K562 (cell line): Measurements from ENCODE around the gene CSTB. TPM values are rescaled to one million over a fixed set of nuclear protein-coding genes. Genes with fewer than 3 reads are reported as not detected.

Experiments
- ATF7 ChIP-seq: fragments of 450-650 bp; IDR thresholded peaks from 2 replicates; pipeline ENCODE4 v1.7.1; 2014; ENCODE audit warnings: mild to moderate bottlenecking, moderate library complexity
- CBFA2T2 ChIP-seq: fragments of 450-650 bp; conservative IDR thresholded peaks from 2 replicates; pipeline ENCODE4 v1.6.1; 2017; ENCODE audit warnings: mild to moderate bottlenecking
- EGR1 ChIP-seq: fragments of 450-650 bp; conservative IDR thresholded peaks from 2 replicates; pipeline ENCODE4 v1.6.1; 2017; ENCODE audit warnings: mild to moderate bottlenecking
- EZH2 ChIP-seq: IDR thresholded peaks from 2 replicates; pipeline ENCODE4 v1.6.1; 2012; ENCODE audit warnings: low read depth, mild to moderate bottlenecking, inconsistent platforms, low read length, borderline replicate concordance
- GABPB1 ChIP-seq: sonication (generic); formaldehyde crosslinking; IDR thresholded peaks from 2 replicates; pipeline ENCODE4 v1.8.0; 2022; ENCODE audit warnings: mild to moderate bottlenecking, missing genetic modification reagents
- HNRNPUL1 ChIP-seq: fragments of 200-400 bp; formaldehyde crosslinking; IDR thresholded peaks from 2 replicates; pipeline ENCODE4 v1.6.1; 2017; ENCODE audit warnings: low read length
- KDM2B ChIP-seq: fragments of 250-450 bp; sonication (Bioruptor Pico); IDR thresholded peaks from 2 replicates; pipeline ENCODE4 v1.8.0; 2021; ENCODE audit warnings: mild to moderate bottlenecking, moderate library complexity
- KLF1 ChIP-seq: fragments of 450-650 bp; IDR thresholded peaks from 2 replicates; pipeline ENCODE4 v1.6.1; 2016; ENCODE audit warnings: missing genetic modification characterization, missing compliant biosample characterization
- KLF10 ChIP-seq: fragments of 250-450 bp; sonication (Bioruptor Pico); IDR thresholded peaks from 2 replicates; pipeline ENCODE4 v1.6.1; 2021; ENCODE audit warnings: matching md5 sums
- MBD2 ChIP-seq: sonication (generic); IDR thresholded peaks from 2 replicates; pipeline ENCODE4 v1.6.1; 2016; ENCODE audit warnings: low read depth, borderline replicate concordance
- MEIS2 ChIP-seq: fragments of 450-650 bp; IDR thresholded peaks from 2 replicates; pipeline ENCODE4 v1.6.1; 2014; ENCODE audit warnings: mild to moderate bottlenecking; ENCODE audit not compliant: partially characterized antibody
- NR4A1 ChIP-seq, 2 experiments: fragments of 250-450 bp in 1 of 2; fragments of 450-650 bp in 1 of 2; sonication (Bioruptor Pico) in 1 of 2; IDR thresholded peaks; 2 replicates each; pipeline versions ENCODE4 v1.4.0 to v1.6.1; 2016 to 2020; ENCODE audit warnings: mild to moderate bottlenecking in 2 of 2, missing compliant biosample characterization in 1 of 2, missing genetic modification characterization in 1 of 2, moderate library complexity in 1 of 2
- RBM34 ChIP-seq: fragments of 200-400 bp; formaldehyde crosslinking; IDR thresholded peaks from 2 replicates; pipeline ENCODE4 v1.6.1; 2018; ENCODE audit warnings: low read length, borderline replicate concordance; ENCODE audit not compliant: insufficient read depth
- SAP30 ChIP-seq: fragments of 200-600 bp; sonication (generic); IDR thresholded peaks from 2 replicates; pipeline ENCODE4 v1.6.1; 2012; ENCODE audit warnings: borderline replicate concordance, low read depth, mild to moderate bottlenecking, moderate library complexity, low read length, control low read depth, inconsistent platforms; ENCODE audit not compliant: insufficient read depth, poor library complexity, severe bottlenecking
- SPI1 ChIP-seq: IDR thresholded peaks from 2 replicates; pipeline ENCODE4 v1.6.1; 2011; ENCODE audit warnings: low read depth, low read length, control low read depth, borderline replicate concordance
- XRCC5 ChIP-seq: fragments of 200-400 bp; formaldehyde crosslinking; IDR thresholded peaks from 2 replicates; pipeline ENCODE4 v1.6.1; 2017; ENCODE audit warnings: low read depth, mild to moderate bottlenecking, low read length
- ZFX ChIP-seq: sonication (generic); formaldehyde crosslinking; IDR thresholded peaks from 2 replicates; pipeline ENCODE4 v1.8.0; 2022; ENCODE audit warnings: mild to moderate bottlenecking, missing genetic modification reagents, moderate library complexity
- ZKSCAN8 ChIP-seq: fragments of 200-800 bp; sonication (Bioruptor generic); IDR thresholded peaks from 2 replicates; pipeline ENCODE4 v1.6.1; 2016; ENCODE audit warnings: missing genetic modification characterization, missing compliant biosample characterization
- ZNF197 ChIP-seq: fragments of 200-800 bp; sonication (Bioruptor generic); IDR thresholded peaks from 2 replicates; pipeline ENCODE4 v1.6.1; 2016; ENCODE audit warnings: low read depth, missing genetic modification characterization, missing compliant biosample characterization
- ZNF589 ChIP-seq: fragments of 200-800 bp; sonication (Bioruptor generic); IDR thresholded peaks from 2 replicates; pipeline ENCODE4 v1.6.1; 2016; ENCODE audit warnings: low read depth, missing genetic modification characterization, missing compliant biosample characterization
- polyA plus RNA-seq, 8 experiments: library from polyadenylated mRNA; depleted of rRNA in 4 of 8; stranded (reverse) in 5 of 8; unstranded in 3 of 8; fragments of >200 nt; fragmentation: Nextera tagmentation in 2 of 8; fragmentation: Illumina TruSeq in 1 of 8; extraction: Ambion mirVana in 2 of 8; extraction: Trizol in 1 of 8; gene quantifications; 2 replicates each; pipeline versions ENCODE4 v1.2.1 to v1.2.3, GENCODE V29; 2011 to 2014; ENCODE audit warnings: inconsistent platforms in 1 of 8, missing spikeins in 1 of 8
- total RNA-seq, 7 experiments: library from RNA; depleted of rRNA in 6 of 7; stranded (reverse); fragments of >200 nt in 6 of 7; fragmentation: Illumina TruSeq in 2 of 7; extraction: Trizol in 2 of 7; gene quantifications; 2 replicates each; pipeline versions ENCODE4 v1.2.1 to v1.2.3, GENCODE V29; 2011 to 2021; ENCODE audit warnings: low replicate concordance in 1 of 7
- TF ChIP-seq, protein P1 (sequence below): sonication (generic); formaldehyde crosslinking; IDR thresholded peaks from 2 replicates; pipeline ENCODE4 v1.8.1; 2022; ENCODE audit warnings: missing genetic modification reagents
- TF ChIP-seq, protein P2 (sequence below): fragments of 250-450 bp; sonication (Bioruptor Pico); IDR thresholded peaks from 2 replicates; pipeline ENCODE4 v1.5.1; 2021; ENCODE audit warnings: mild to moderate bottlenecking
- TF ChIP-seq, protein P3 (sequence below): sonication (generic); formaldehyde crosslinking; IDR thresholded peaks from 2 replicates; pipeline ENCODE4 v1.4.0; 2020; ENCODE audit warnings: mild to moderate bottlenecking, missing genetic modification reagents

CSTB gene
- total and polyA plus RNA-seq, 9 of the 15 experiments (the other 6 are each of a cell fraction or from before 2014, with no cell fraction given) = 12.4 to 65.0 (median 31.7) TPM

GRCh38 chr21:43728467-43729390 lies 47.4 kb downstream of the CSTB start (continued):
- TF ChIP-seq, protein P1, sequence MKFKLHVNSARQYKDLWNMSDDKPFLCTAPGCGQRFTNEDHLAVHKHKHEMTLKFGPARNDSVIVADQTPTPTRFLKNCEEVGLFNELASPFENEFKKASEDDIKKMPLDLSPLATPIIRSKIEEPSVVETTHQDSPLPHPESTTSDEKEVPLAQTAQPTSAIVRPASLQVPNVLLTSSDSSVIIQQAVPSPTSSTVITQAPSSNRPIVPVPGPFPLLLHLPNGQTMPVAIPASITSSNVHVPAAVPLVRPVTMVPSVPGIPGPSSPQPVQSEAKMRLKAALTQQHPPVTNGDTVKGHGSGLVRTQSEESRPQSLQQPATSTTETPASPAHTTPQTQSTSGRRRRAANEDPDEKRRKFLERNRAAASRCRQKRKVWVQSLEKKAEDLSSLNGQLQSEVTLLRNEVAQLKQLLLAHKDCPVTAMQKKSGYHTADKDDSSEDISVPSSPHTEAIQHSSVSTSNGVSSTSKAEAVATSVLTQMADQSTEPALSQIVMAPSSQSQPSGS (CRISPR knock-in tag) = no peak
- TF ChIP-seq GABPB1 (CRISPR knock-in tag) = peak; percentile 97
- peak; percentile 64; the same call in 1 of the 2 replicates for TF ChIP-seq KDM2B (CRISPR knock-in tag)
- TF ChIP-seq MBD2 = peak; percentile 85
- peak; percentile 80 for TF ChIP-seq MEIS2
- TF ChIP-seq ZNF589 (CRISPR knock-in tag) = peak; percentile 55; the same call in 1 of the 2 replicates
- TF ChIP-seq SPI1 = peak; percentile 90
- TF ChIP-seq, protein P2, sequence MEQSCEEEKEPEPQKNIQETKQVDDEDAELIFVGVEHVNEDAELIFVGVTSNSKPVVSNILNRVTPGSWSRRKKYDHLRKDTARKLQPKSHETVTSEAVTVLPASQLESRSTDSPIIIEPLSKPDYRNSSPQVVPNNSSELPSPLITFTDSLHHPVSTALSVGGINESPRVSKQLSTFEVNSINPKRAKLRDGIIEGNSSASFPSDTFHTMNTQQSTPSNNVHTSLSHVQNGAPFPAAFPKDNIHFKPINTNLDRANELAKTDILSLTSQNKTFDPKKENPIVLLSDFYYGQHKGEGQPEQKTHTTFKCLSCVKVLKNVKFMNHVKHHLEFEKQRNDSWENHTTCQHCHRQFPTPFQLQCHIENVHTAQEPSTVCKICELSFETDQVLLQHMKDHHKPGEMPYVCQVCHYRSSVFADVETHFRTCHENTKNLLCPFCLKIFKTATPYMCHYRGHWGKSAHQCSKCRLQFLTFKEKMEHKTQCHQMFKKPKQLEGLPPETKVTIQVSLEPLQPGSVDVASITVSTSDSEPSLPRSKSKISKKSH = no peak
- peak; percentile 47 for TF ChIP-seq ZFX (CRISPR knock-in tag)
- no peak for TF ChIP-seq EZH2
- peak; percentile 97 for TF ChIP-seq ATF7
- TF ChIP-seq HNRNPUL1 = no peak
- TF ChIP-seq NR4A1 (CRISPR knock-in tag; IDR thresholded peaks at IDR 0.05) = 0 out of 2 replicates have a peak, but pooled peaks have one; percentile 21
- peak; percentile 48; the same call in 1 of the 2 replicates for TF ChIP-seq NR4A1 (tag; IDR thresholded peaks at IDR 0.05)
- no peak for TF ChIP-seq RBM34
- TF ChIP-seq, protein P3, sequence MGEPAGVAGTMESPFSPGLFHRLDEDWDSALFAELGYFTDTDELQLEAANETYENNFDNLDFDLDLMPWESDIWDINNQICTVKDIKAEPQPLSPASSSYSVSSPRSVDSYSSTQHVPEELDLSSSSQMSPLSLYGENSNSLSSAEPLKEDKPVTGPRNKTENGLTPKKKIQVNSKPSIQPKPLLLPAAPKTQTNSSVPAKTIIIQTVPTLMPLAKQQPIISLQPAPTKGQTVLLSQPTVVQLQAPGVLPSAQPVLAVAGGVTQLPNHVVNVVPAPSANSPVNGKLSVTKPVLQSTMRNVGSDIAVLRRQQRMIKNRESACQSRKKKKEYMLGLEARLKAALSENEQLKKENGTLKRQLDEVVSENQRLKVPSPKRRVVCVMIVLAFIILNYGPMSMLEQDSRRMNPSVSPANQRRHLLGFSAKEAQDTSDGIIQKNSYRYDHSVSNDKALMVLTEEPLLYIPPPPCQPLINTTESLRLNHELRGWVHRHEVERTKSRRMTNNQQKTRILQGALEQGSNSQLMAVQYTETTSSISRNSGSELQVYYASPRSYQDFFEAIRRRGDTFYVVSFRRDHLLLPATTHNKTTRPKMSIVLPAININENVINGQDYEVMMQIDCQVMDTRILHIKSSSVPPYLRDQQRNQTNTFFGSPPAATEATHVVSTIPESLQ = peak; percentile 90; the same call in 1 of the 2 replicates
- no peak for TF ChIP-seq ZKSCAN8 (CRISPR knock-in tag)
- TF ChIP-seq ZNF197 (CRISPR knock-in tag) = peak; percentile 69; the same call in 1 of the 2 replicates
- peak; percentile 90 for TF ChIP-seq CBFA2T2
- peak; percentile 96 for TF ChIP-seq SAP30
- peak; percentile 94 for TF ChIP-seq KLF1
- no peak for TF ChIP-seq KLF10 (CRISPR knock-in tag)
- TF ChIP-seq XRCC5 = 0 out of 2 replicates have a peak, but pooled peaks have one; percentile 88
- peak; percentile 98 for TF ChIP-seq EGR1
